K562 (cell line): ENCODE results near the gene IL12RB1. TPM values are rescaled to one million over a fixed set of nuclear protein-coding genes. Genes with fewer than 3 reads are reported as not detected.

Experiments
- ATAC-seq: fragments of 200-7000 bp; cut with Tn5 transposase; 3 replicates; pipeline ENCODE4 v1.9.1; 2020; ENCODE audit warnings: moderate library complexity
- BruUV-seq: library from RNA; stranded (reverse); fragments of 400-500 nt; replicated peaks from 2 replicates; lab custom pipeline; 2021; lab: Mats Ljungman, UMichigan
- CTCF ChIA-PET: fragments of 300-600 bp; formaldehyde crosslinking; extraction: SDS; loops from one replicate; lab custom pipeline; 2021; ENCODE audit warnings: low intra/inter-chr PET ratio; lab: Yijun Ruan, JAX
- POLR2A ChIA-PET: fragments of 300-600, 350-650 bp; sonication (Branson Sonifier 250); formaldehyde crosslinking; extraction: SDS; loops from one replicate; lab custom pipeline; 2021; ENCODE audit warnings: antibody characterized with exemption, inconsistent platforms; lab: Yijun Ruan, JAX
- DNase-seq, 4 experiments: peaks; one replicate each; pipeline versions ENCODE4 v3.0.0 to v3.0.0-alpha.2; 2011 to 2018; ENCODE audit warnings: low spot score in 3 of 4, mixed read lengths in 3 of 4; ENCODE audit errors: extremely low read depth in 1 of 4
- FAIRE-seq: peaks from 2 replicates; lab custom pipeline; 2011; peaks lifted over from hg19 to GRCh38; lab: Jason Lieb, UNC
- H2AFZ ChIP-seq: 2 replicates; pipeline ENCODE4 v1.6.0; 2011; ENCODE audit warnings: low read depth, low read length, control low read depth, inconsistent platforms
- H3K27ac ChIP-seq: fragments of 200-600 bp; 3 replicates; pipeline ENCODE4 v1.8.0; 2011; ENCODE audit warnings: low read depth, mild to moderate bottlenecking, control low read depth, inconsistent platforms, low read length, moderate library complexity, mixed read lengths; ENCODE audit errors: extremely low read depth
- H3K27me3 ChIP-seq, 2 experiments: fragments of 300-600 bp in 1 of 2; 2 replicates in 1 of 2; 3 replicates in 1 of 2; pipeline versions ENCODE4 v1.6.0 to v1.8.0; 2011; ENCODE audit warnings: inconsistent platforms in 2 of 2, low read length in 2 of 2, mild to moderate bottlenecking in 1 of 2, mixed read lengths in 1 of 2, moderate library complexity in 1 of 2; ENCODE audit not compliant: control insufficient read depth in 2 of 2, insufficient read depth in 2 of 2
- H3K36me3 ChIP-seq: fragments of 300-600 bp; 3 replicates; pipeline ENCODE4 v1.8.0; 2011; ENCODE audit warnings: mild to moderate bottlenecking, low read length, inconsistent platforms; ENCODE audit not compliant: control insufficient read depth, insufficient read depth
- H3K4me1 ChIP-seq, 2 experiments: fragments of 200-600 bp in 1 of 2; replicated peaks in 1 of 2; 2 replicates in 1 of 2; 3 replicates in 1 of 2; pipeline versions ENCODE4 v1.5.1 to v1.8.0; 2011; ENCODE audit warnings: inconsistent platforms in 2 of 2, low read length in 2 of 2, mild to moderate bottlenecking in 1 of 2, mixed read lengths in 1 of 2, moderate library complexity in 1 of 2; ENCODE audit not compliant: control insufficient read depth in 2 of 2, insufficient read depth in 2 of 2
- H3K4me2 ChIP-seq: 2 replicates; pipeline ENCODE4 v1.6.1; 2011; ENCODE audit warnings: low read length, control low read depth, inconsistent platforms, mixed read lengths; ENCODE audit not compliant: insufficient read depth
- H3K4me3 ChIP-seq: fragments of 200-600 bp; sonication (generic), shearing (Covaris generic); 2 replicates; pipeline ENCODE4 v1.5.1; 2016; ENCODE audit warnings: control low read depth, inconsistent platforms
- H3K79me2 ChIP-seq: fragments of 200-600 bp; 3 replicates; pipeline ENCODE4 v1.8.0; 2011; ENCODE audit warnings: low read length, inconsistent platforms; ENCODE audit not compliant: control insufficient read depth, insufficient read depth
- H3K9ac ChIP-seq, 2 experiments: 2 replicates each; pipeline versions ENCODE4 v1.6.0 to v1.6.1; 2011; ENCODE audit warnings: low read depth in 2 of 2, low read length in 2 of 2, control low read depth in 1 of 2, inconsistent platforms in 1 of 2, mild to moderate bottlenecking in 1 of 2, mixed read lengths in 1 of 2; ENCODE audit not compliant: insufficient read depth in 1 of 2
- H3K9me1 ChIP-seq: one replicate; pipeline ENCODE4 v1.6.0; 2011; ENCODE audit warnings: inconsistent platforms, mild to moderate bottlenecking, low read length, moderate library complexity; ENCODE audit not compliant: control insufficient read depth, insufficient read depth
- H3K9me3 ChIP-seq: replicated peaks from 2 replicates; pipeline ENCODE4 v1.5.1; 2011; ENCODE audit warnings: low read depth, low read length, inconsistent platforms; ENCODE audit not compliant: control insufficient read depth, insufficient read depth
- H4K20me1 ChIP-seq: replicated peaks from 2 replicates; pipeline ENCODE4 v1.6.1; 2011; ENCODE audit warnings: low read length, inconsistent platforms, mixed read lengths; ENCODE audit not compliant: control insufficient read depth, insufficient read depth
- CBX8 ChIP-seq: fragments of 200-600 bp; sonication (generic); IDR thresholded peaks from 2 replicates; pipeline ENCODE4 v1.6.1; 2012; ENCODE audit warnings: borderline replicate concordance, mixed run types, low read depth, mild to moderate bottlenecking, moderate library complexity, mixed read lengths, low read length, control low read depth, inconsistent platforms; ENCODE audit not compliant: poor library complexity, severe bottlenecking; ENCODE audit errors: extremely low read depth
- DLX4 ChIP-seq: fragments of 250-450 bp; sonication (Bioruptor Pico); IDR thresholded peaks from 2 replicates; pipeline ENCODE4 v1.6.1; 2021; ENCODE audit warnings: mild to moderate bottlenecking
- FOXK2 ChIP-seq, 2 experiments: fragments of 450-650 bp; IDR thresholded peaks in 1 of 2; conservative IDR thresholded peaks in 1 of 2; 2 replicates each; pipeline ENCODE4 v1.6.1; 2016; ENCODE audit warnings: low read depth in 2 of 2, mild to moderate bottlenecking in 1 of 2
- MLLT1 ChIP-seq, 2 experiments: fragments of 450-650 bp; IDR thresholded peaks; 2 replicates each; pipeline ENCODE4 v1.6.1; 2016
- SMARCC2 ChIP-seq: fragments of 450-650 bp; IDR thresholded peaks from 2 replicates; pipeline ENCODE4 v1.6.1; 2017; ENCODE audit warnings: antibody characterized with exemption, moderate library complexity, mild to moderate bottlenecking, low read depth
- SP2 ChIP-seq: IDR thresholded peaks from 2 replicates; pipeline ENCODE4 v1.6.1; 2011; ENCODE audit warnings: mild to moderate bottlenecking, low read depth, low read length, moderate library complexity; ENCODE audit not compliant: poor library complexity, severe bottlenecking; ENCODE audit errors: extremely low read depth
- ZBTB12 ChIP-seq: fragments of 250-450 bp; sonication (Bioruptor Pico); IDR thresholded peaks from 2 replicates; pipeline ENCODE4 v1.4.0; 2020
- ZKSCAN8 ChIP-seq: fragments of 200-800 bp; sonication (Bioruptor generic); IDR thresholded peaks from 2 replicates; pipeline ENCODE4 v1.6.1; 2016; ENCODE audit warnings: missing genetic modification characterization, missing compliant biosample characterization
- ZNF224 ChIP-seq: sonication (generic); formaldehyde crosslinking; IDR thresholded peaks from 2 replicates; pipeline ENCODE4 v1.8.0; 2022; ENCODE audit warnings: mild to moderate bottlenecking, missing genetic modification reagents
- WGBS: fragments of 100-300 bp; shearing (Covaris generic); methylation state at CpG from one replicate; pipeline ENCODE4 v1.1.6; 2016; ENCODE audit warnings: low coverage, mixed read lengths; ENCODE audit not compliant: insufficient coverage; ENCODE audit errors: missing lambda C conversion rate; 5-methylcytosine and 5-hydroxymethylcytosine counted together
- in situ Hi-C: fragments of 300-500 bp; cut with MboI; formaldehyde crosslinking; loops from 4 replicates; pipeline ENCODE4 v1.15.0; 2018; ENCODE audit warnings: inconsistent platforms, mixed read lengths
- intact Hi-C: fragments of 100-400 bp; cut with micrococcal nuclease; formaldehyde crosslinking; loops from 2 replicates; pipeline ENCODE4 v1.14.2; 2022
- polyA plus RNA-seq, 8 experiments: library from polyadenylated mRNA; depleted of rRNA in 4 of 8; stranded (reverse) in 5 of 8; unstranded in 3 of 8; fragments of >200 nt; fragmentation: Nextera tagmentation in 2 of 8; fragmentation: Illumina TruSeq in 1 of 8; extraction: Ambion mirVana in 2 of 8; extraction: Trizol in 1 of 8; gene quantifications; 2 replicates each; pipeline versions ENCODE4 v1.2.1 to v1.2.3, GENCODE V29; 2011 to 2014; ENCODE audit warnings: inconsistent platforms in 1 of 8, missing spikeins in 1 of 8
- total RNA-seq, 7 experiments: library from RNA; depleted of rRNA in 6 of 7; stranded (reverse); fragments of >200 nt in 6 of 7; fragmentation: Illumina TruSeq in 2 of 7; extraction: Trizol in 2 of 7; gene quantifications; 2 replicates each; pipeline versions ENCODE4 v1.2.1 to v1.2.3, GENCODE V29; 2011 to 2021; ENCODE audit warnings: low replicate concordance in 1 of 7

IL12RB1 gene
- total and polyA plus RNA-seq, 9 of the 15 experiments (the other 6 are each of a cell fraction or from before 2014, with no cell fraction given) = 0.04 to 0.07 (median 0.06) TPM; not detected in 5

GRCh38 chr19:18114483-18114882, 27.7 kb upstream of the IL12RB1 start:
- ATAC-seq (no peak), FAIRE-seq (no peak), DNase-seq (no peak)
- Histone ChIP-seq H3K9me1 (no peaks in the 10 kb centered on the region), H3K4me2 (no peak overlapping the region), H3K27me3 (no peaks in the 10 kb centered on the region), H3K36me3 (peaks cover 9% of the 10 kb centered on the region; the same call in 1 of the 3 replicates), H3K9ac (no peak overlapping the region), H3K4me3 (no peak overlapping the region), H2AFZ (no peak overlapping the region), H4K20me1 (no peaks in the 10 kb centered on the region), H3K27ac (no peak overlapping the region), H3K4me1 (peaks cover 17 to 37% of the 10 kb centered on the region in 2 experiments), H3K79me2 (peaks cover 12% of the 10 kb centered on the region; the same call in 2 of the 3 replicates), H3K9me3 (no peaks in the 10 kb centered on the region)
- TF ChIP-seq ZKSCAN8 (peak; percentile 75; the same call in 1 of the 2 replicates), FOXK2 (conservative IDR thresholded peaks at IDR 0.05 in 1 of 2, IDR thresholded peaks at IDR 0.05 in 1 of 2; ENCODE audit: low read depth in 2 of 2) (no peak)
- in situ Hi-C loops = no loop called here
- WGBS = 84% methylated on average over 4 of the region's 4 CpGs
- BruUV-seq = no TSS peak
- intact Hi-C loops = loop anchor here (5.0 to 10.0 kb wide), 2 partner anchors 107 to 210 kb away; partner anchors contain the start of genes ARRDC2 and LSM4
- ChIA-PET CTCF (interaction anchor here (2.4 to 3.3 kb wide), 3 partner anchors 47 to 137 kb away, joined by 10 to 13 read pairs (median 12); no protein-coding TSS in a partner anchor), POLR2A (no interaction called here)

GRCh38 chr19:18113827-18114226, 27.1 kb upstream of the IL12RB1 start:
- Histone ChIP-seq H3K36me3 (peaks cover 9% of the 10 kb centered on the region; the same call in 1 of the 3 replicates), H3K27ac (no peak overlapping the region), H3K9ac (peak overlapping the region in 1 of 2 experiments; percentile 27; a peak in 1 of 4 replicates), H3K9me1 (no peaks in the 10 kb centered on the region), H2AFZ (no peak overlapping the region), H3K9me3 (no peaks in the 10 kb centered on the region), H3K79me2 (peaks cover 8% of the 10 kb centered on the region; the same call in 2 of the 3 replicates), H4K20me1 (no peaks in the 10 kb centered on the region), H3K27me3 (no peaks in the 10 kb centered on the region), H3K4me1 (peaks cover 20 to 39% of the 10 kb centered on the region in 2 experiments), H3K4me2 (no peak overlapping the region), H3K4me3 (no peak overlapping the region)
- ChIA-PET CTCF (interaction anchor here (2.4 to 3.3 kb wide), 3 partner anchors 47 to 138 kb away, joined by 10 to 13 read pairs (median 12); no protein-coding TSS in a partner anchor), POLR2A (interaction anchor here (0.6 to 0.7 kb wide), 3 partner anchors 27 to 57 kb away, joined by 3 read pairs; partner anchors contain the start of gene IL12RB1)
- in situ Hi-C loops (no loop called here), intact Hi-C loops (loop anchor here (1.0 to 10.0 kb wide), 5 partner anchors 44 to 211 kb away; partner anchors contain the start of genes ARRDC2 and LSM4)
- ATAC-seq (no peak), DNase-seq (no peak), FAIRE-seq (no peak)
- WGBS = 63% methylated on average over 5 of the region's 5 CpGs
- no TSS peak for BruUV-seq
- no peak for TF ChIP-seq SP2
- TF ChIP-seq ZBTB12 = no peak
- TF ChIP-seq ZNF224 (CRISPR knock-in tag) = no peak
- no peak for TF ChIP-seq CBX8
- TF ChIP-seq MLLT1 (IDR thresholded peaks at IDR 0.05) = no peak
- no peak for TF ChIP-seq DLX4 (CRISPR knock-in tag)
- no peak for TF ChIP-seq SMARCC2
